HEK293 (cell line): Measurements from ENCODE around the gene NANOS3.
A peak's percentile ranks its signal among the peaks of the same experiment; 100 is the strongest.

ENCODE experiments used
- CTCF ChIA-PET: fragments of 350-600 bp; formaldehyde crosslinking; extraction: SDS; loops from one replicate; lab custom pipeline; 2021; ENCODE audit warnings: antibody characterized with exemption; lab: Yijun Ruan, JAX
- POLR2A ChIA-PET: fragments of 300-600 bp; formaldehyde crosslinking; extraction: SDS; loops from one replicate; lab custom pipeline; 2020; ENCODE audit warnings: antibody characterized with exemption, inconsistent platforms; lab: Yijun Ruan, JAX
- H3K27ac ChIP-seq: fragments of 200-500 bp; sonication (Bioruptor generic); 2 replicates; pipeline ENCODE4 v1.5.1; 2014; ENCODE audit warnings: low read depth, low read length, control low read depth, inconsistent platforms; ENCODE audit errors: extremely low read depth
- H3K36me3 ChIP-seq, 2 experiments: fragments of 200-500 bp in 1 of 2; sonication (Bioruptor generic) in 1 of 2; 1 replicate in 1 of 2; 2 replicates in 1 of 2; pipeline ENCODE4 v1.5.1; 2014 to 2017; ENCODE audit warnings: inconsistent platforms in 2 of 2, low read length in 2 of 2; ENCODE audit not compliant: control insufficient read depth in 2 of 2, insufficient read depth in 1 of 2
- H3K4me1 ChIP-seq: fragments of 200-500 bp; sonication (Bioruptor generic); 2 replicates; pipeline ENCODE4 v1.5.1; 2014; ENCODE audit warnings: mild to moderate bottlenecking, low read length, inconsistent platforms; ENCODE audit not compliant: control insufficient read depth, insufficient read depth
- H3K4me3 ChIP-seq: 2 replicates; pipeline ENCODE4 v1.5.1; 2011; ENCODE audit warnings: low read depth, mild to moderate bottlenecking, control low read depth, low read length, moderate library complexity
- H3K9me3 ChIP-seq: fragments of 200-500 bp; sonication (Bioruptor generic); 2 replicates; pipeline ENCODE4 v1.5.1; 2014; ENCODE audit warnings: low read depth, low read length, inconsistent platforms; ENCODE audit not compliant: control insufficient read depth, insufficient read depth
- EGR2 ChIP-seq: fragments of 450-650 bp; formaldehyde crosslinking; IDR thresholded peaks from 2 replicates; pipeline ENCODE4 v1.5.1; 2016; ENCODE audit warnings: low read depth, missing biosample characterization, missing genetic modification characterization
- GFI1B ChIP-seq: fragments of 450-650 bp; formaldehyde crosslinking; IDR thresholded peaks from 2 replicates; pipeline ENCODE4 v1.5.1; 2016; ENCODE audit warnings: missing biosample characterization, missing genetic modification characterization
- GLIS1 ChIP-seq: fragments of 450-650 bp; formaldehyde crosslinking; IDR thresholded peaks from 2 replicates; pipeline ENCODE4 v1.5.1; 2016; ENCODE audit warnings: missing biosample characterization, missing genetic modification characterization
- KLF10 ChIP-seq: fragments of 450-650 bp; IDR thresholded peaks from 2 replicates; pipeline ENCODE4 v1.5.1; 2018; ENCODE audit warnings: missing biosample characterization, mild to moderate bottlenecking, missing genetic modification characterization
- OSR2 ChIP-seq: fragments of 450-650 bp; formaldehyde crosslinking; IDR thresholded peaks from 2 replicates; pipeline ENCODE4 v1.5.1; 2016; ENCODE audit warnings: missing biosample characterization, missing genetic modification characterization
- SCRT2 ChIP-seq: fragments of 450-650 bp; formaldehyde crosslinking; IDR thresholded peaks from 2 replicates; pipeline ENCODE4 v1.5.1; 2016; ENCODE audit warnings: missing biosample characterization, missing genetic modification characterization
- YY2 ChIP-seq: fragments of 450-650 bp; formaldehyde crosslinking; IDR thresholded peaks from 2 replicates; pipeline ENCODE4 v1.5.1; 2016; ENCODE audit warnings: missing biosample characterization, missing genetic modification characterization
- ZBTB48 ChIP-seq: fragments of 450-650 bp; formaldehyde crosslinking; IDR thresholded peaks from 2 replicates; pipeline ENCODE4 v1.5.1; 2016; ENCODE audit warnings: missing biosample characterization, missing genetic modification characterization
- ZIC2 ChIP-seq: fragments of 450-650 bp; formaldehyde crosslinking; IDR thresholded peaks from 2 replicates; pipeline ENCODE4 v1.5.1; 2016; ENCODE audit warnings: missing biosample characterization, missing genetic modification characterization
- ZNF114 ChIP-seq: fragments of 450-650 bp; formaldehyde crosslinking; IDR thresholded peaks from 2 replicates; pipeline ENCODE4 v1.5.0; 2017; ENCODE audit warnings: missing biosample characterization, missing genetic modification characterization
- ZNF121 ChIP-seq: fragments of 450-650 bp; formaldehyde crosslinking; IDR thresholded peaks from 2 replicates; pipeline ENCODE4 v1.5.1; 2016; ENCODE audit warnings: missing biosample characterization, missing genetic modification characterization
- ZNF2 ChIP-seq: fragments of 450-650 bp; formaldehyde crosslinking; IDR thresholded peaks from 2 replicates; pipeline ENCODE4 v1.5.1; 2016; ENCODE audit warnings: missing biosample characterization, missing genetic modification characterization
- ZNF24 ChIP-seq: fragments of 450-650 bp; formaldehyde crosslinking; IDR thresholded peaks from 2 replicates; pipeline ENCODE4 v1.5.1; 2016; ENCODE audit warnings: missing biosample characterization, missing genetic modification characterization
- ZNF335 ChIP-seq: fragments of 450-650 bp; formaldehyde crosslinking; conservative IDR thresholded peaks from 2 replicates; pipeline ENCODE4 v1.5.1; 2016; ENCODE audit warnings: missing biosample characterization, missing genetic modification characterization
- ZNF514 ChIP-seq: fragments of 450-650 bp; formaldehyde crosslinking; IDR thresholded peaks from 2 replicates; pipeline ENCODE4 v1.5.1; 2016; ENCODE audit warnings: missing biosample characterization, missing genetic modification characterization
- ZNF555 ChIP-seq: fragments of 450-650 bp; formaldehyde crosslinking; conservative IDR thresholded peaks from 2 replicates; pipeline ENCODE4 v1.5.1; 2017; ENCODE audit warnings: missing biosample characterization, mild to moderate bottlenecking, missing genetic modification characterization, inconsistent platforms
- ZNF560 ChIP-seq: fragments of 450-650 bp; formaldehyde crosslinking; IDR thresholded peaks from 2 replicates; pipeline ENCODE4 v1.5.1; 2017; ENCODE audit warnings: missing biosample characterization, missing genetic modification characterization, borderline replicate concordance
- ZNF610 ChIP-seq: fragments of 450-650 bp; formaldehyde crosslinking; IDR thresholded peaks from 2 replicates; pipeline ENCODE4 v1.5.1; 2016; ENCODE audit warnings: missing biosample characterization, missing genetic modification characterization, borderline replicate concordance
- ZNF626 ChIP-seq: fragments of 450-650 bp; sonication (Bioruptor Pico); formaldehyde crosslinking; IDR thresholded peaks from 2 replicates; pipeline ENCODE4 v1.5.1; 2018; ENCODE audit warnings: missing biosample characterization, missing genetic modification characterization, inconsistent platforms
- ZNF654 ChIP-seq: fragments of 450-650 bp; formaldehyde crosslinking; IDR thresholded peaks from 2 replicates; pipeline ENCODE4 v1.5.1; 2016; ENCODE audit warnings: low read depth, missing biosample characterization, missing genetic modification characterization
- ZNF660 ChIP-seq: fragments of 450-650 bp; IDR thresholded peaks from 2 replicates; pipeline ENCODE4 v1.5.1; 2018; ENCODE audit warnings: missing biosample characterization, mild to moderate bottlenecking, missing genetic modification characterization
- ZNF747 ChIP-seq: fragments of 450-650 bp; formaldehyde crosslinking; IDR thresholded peaks from 2 replicates; pipeline ENCODE4 v1.5.1; 2016; ENCODE audit warnings: missing biosample characterization, missing genetic modification characterization
- ZNF785 ChIP-seq: fragments of 450-650 bp; formaldehyde crosslinking; IDR thresholded peaks from 2 replicates; pipeline ENCODE4 v1.5.1; 2016; ENCODE audit warnings: missing biosample characterization, missing genetic modification characterization
- ZXDB ChIP-seq: fragments of 450-650 bp; formaldehyde crosslinking; IDR thresholded peaks from 2 replicates; pipeline ENCODE4 v1.5.1; 2016; ENCODE audit warnings: missing biosample characterization, missing genetic modification characterization
- TF ChIP-seq, protein P1 (sequence below): fragments of 450-650 bp; formaldehyde crosslinking; conservative IDR thresholded peaks from 2 replicates; pipeline ENCODE4 v1.5.1; 2016; ENCODE audit warnings: low read depth, missing biosample characterization, missing genetic modification characterization
- TF ChIP-seq, protein P2 (sequence below): fragments of 450-650 bp; formaldehyde crosslinking; IDR thresholded peaks from 2 replicates; pipeline ENCODE4 v1.5.1; 2017; ENCODE audit warnings: missing biosample characterization, missing genetic modification characterization
- TF ChIP-seq, protein P3 (sequence below): fragments of 450-650 bp; formaldehyde crosslinking; IDR thresholded peaks from 2 replicates; pipeline ENCODE4 v1.5.1; 2017; ENCODE audit warnings: missing biosample characterization, missing genetic modification characterization

NANOS3 gene

DNA sequence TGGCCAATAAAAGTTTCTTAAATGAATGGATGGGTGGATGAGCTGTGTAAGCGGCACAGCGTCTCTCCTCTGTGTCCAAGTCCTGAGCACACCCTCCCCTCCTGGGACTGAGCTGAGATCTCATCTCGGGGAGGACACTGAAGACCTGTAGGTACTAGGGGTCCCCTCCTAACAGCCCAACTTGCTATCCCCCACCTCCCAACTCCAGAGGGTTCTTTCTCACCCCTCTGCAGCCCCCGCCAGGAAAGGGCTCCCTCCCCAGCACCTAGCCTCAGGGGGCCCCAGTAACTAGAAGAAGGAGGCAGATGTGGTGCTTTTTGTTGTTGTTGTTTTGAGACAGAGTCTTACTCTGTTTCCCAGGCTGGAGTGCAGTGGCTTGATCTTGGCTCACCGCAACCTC is 1.1 kb upstream of the NANOS3 start (continued):
- no peak for TF ChIP-seq OSR2 (tag by site-specific recombination)
- no peak for TF ChIP-seq SCRT2 (tag by site-specific recombination)
- TF ChIP-seq, protein P1, sequence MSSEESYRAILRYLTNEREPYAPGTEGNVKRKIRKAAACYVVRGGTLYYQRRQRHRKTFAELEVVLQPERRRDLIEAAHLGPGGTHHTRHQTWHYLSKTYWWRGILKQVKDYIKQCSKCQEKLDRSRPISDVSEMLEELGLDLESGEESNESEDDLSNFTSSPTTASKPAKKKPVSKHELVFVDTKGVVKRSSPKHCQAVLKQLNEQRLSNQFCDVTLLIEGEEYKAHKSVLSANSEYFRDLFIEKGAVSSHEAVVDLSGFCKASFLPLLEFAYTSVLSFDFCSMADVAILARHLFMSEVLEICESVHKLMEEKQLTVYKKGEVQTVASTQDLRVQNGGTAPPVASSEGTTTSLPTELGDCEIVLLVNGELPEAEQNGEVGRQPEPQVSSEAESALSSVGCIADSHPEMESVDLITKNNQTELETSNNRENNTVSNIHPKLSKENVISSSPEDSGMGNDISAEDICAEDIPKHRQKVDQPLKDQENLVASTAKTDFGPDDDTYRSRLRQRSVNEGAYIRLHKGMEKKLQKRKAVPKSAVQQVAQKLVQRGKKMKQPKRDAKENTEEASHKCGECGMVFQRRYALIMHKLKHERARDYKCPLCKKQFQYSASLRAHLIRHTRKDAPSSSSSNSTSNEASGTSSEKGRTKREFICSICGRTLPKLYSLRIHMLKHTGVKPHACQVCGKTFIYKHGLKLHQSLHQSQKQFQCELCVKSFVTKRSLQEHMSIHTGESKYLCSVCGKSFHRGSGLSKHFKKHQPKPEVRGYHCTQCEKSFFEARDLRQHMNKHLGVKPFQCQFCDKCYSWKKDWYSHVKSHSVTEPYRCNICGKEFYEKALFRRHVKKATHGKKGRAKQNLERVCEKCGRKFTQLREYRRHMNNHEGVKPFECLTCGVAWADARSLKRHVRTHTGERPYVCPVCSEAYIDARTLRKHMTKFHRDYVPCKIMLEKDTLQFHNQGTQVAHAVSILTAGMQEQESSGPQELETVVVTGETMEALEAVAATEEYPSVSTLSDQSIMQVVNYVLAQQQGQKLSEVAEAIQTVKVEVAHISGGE (tag by site-specific recombination): no peak
- TF ChIP-seq ZNF121 (tag by site-specific recombination): no peak
- no peak for TF ChIP-seq ZNF626 (tag by site-specific recombination)
- no peak for TF ChIP-seq ZNF555 (tag by site-specific recombination)

DNA sequence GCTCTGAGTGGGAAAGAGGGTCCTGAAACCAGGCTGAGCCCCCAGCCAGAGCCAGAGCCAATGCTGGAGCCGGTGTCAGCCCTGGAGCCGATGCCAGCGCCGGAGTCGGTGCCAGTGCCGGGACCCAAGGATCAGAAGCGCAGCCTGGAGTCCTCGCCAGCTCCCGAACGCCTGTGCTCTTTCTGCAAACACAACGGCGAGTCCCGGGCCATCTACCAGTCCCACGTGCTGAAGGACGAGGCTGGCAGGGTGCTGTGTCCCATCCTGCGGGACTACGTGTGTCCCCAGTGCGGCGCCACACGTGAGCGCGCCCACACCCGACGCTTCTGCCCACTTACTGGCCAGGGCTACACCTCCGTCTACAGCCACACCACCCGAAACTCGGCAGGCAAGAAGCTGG is 369 bp downstream of the NANOS3 start:
- POLR2A ChIA-PET: interaction anchor here (1.8 kb wide), 1 partner anchor 259 kb away, joined by 4 read pairs; the partner anchor contains the start of gene ASF1B
- H3K4me1 ChIP-seq: 0 out of 2 replicates have a peak, but pooled peaks cover 2% of the 10 kb centered on the region
- H3K9me3 ChIP-seq: no peaks in the 10 kb centered on the region
- CTCF ChIA-PET: interaction anchor here (0.6 to 1.1 kb wide), 4 partner anchors 14 to 511 kb away, joined by 3 to 4 read pairs (median 3); no protein-coding TSS in a partner anchor
- H3K36me3 ChIP-seq: no peaks in the 10 kb centered on the region
- no peak for TF ChIP-seq ZNF747 (tag by site-specific recombination)
- TF ChIP-seq ZXDB (tag by site-specific recombination): no peak
- TF ChIP-seq, protein P2, sequence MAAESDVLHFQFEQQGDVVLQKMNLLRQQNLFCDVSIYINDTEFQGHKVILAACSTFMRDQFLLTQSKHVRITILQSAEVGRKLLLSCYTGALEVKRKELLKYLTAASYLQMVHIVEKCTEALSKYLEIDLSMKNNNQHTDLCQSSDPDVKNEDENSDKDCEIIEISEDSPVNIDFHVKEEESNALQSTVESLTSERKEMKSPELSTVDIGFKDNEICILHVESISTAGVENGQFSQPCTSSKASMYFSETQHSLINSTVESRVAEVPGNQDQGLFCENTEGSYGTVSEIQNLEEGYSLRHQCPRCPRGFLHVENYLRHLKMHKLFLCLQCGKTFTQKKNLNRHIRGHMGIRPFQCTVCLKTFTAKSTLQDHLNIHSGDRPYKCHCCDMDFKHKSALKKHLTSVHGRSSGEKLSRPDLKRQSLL: peak; percentile 73
- TF ChIP-seq ZNF2 (tag by site-specific recombination): no peak
- TF ChIP-seq, protein P3, sequence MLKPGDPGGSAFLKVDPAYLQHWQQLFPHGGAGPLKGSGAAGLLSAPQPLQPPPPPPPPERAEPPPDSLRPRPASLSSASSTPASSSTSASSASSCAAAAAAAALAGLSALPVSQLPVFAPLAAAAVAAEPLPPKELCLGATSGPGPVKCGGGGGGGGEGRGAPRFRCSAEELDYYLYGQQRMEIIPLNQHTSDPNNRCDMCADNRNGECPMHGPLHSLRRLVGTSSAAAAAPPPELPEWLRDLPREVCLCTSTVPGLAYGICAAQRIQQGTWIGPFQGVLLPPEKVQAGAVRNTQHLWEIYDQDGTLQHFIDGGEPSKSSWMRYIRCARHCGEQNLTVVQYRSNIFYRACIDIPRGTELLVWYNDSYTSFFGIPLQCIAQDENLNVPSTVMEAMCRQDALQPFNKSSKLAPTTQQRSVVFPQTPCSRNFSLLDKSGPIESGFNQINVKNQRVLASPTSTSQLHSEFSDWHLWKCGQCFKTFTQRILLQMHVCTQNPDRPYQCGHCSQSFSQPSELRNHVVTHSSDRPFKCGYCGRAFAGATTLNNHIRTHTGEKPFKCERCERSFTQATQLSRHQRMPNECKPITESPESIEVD: no peak
- no peak for TF ChIP-seq ZNF114 (tag by site-specific recombination)
- TF ChIP-seq KLF10 (tag by site-specific recombination): no peak
- no peak for TF ChIP-seq ZNF514 (tag by site-specific recombination)
- no peak overlapping the region for H3K4me3 ChIP-seq
- no peak overlapping the region for H3K27ac ChIP-seq

DNA sequence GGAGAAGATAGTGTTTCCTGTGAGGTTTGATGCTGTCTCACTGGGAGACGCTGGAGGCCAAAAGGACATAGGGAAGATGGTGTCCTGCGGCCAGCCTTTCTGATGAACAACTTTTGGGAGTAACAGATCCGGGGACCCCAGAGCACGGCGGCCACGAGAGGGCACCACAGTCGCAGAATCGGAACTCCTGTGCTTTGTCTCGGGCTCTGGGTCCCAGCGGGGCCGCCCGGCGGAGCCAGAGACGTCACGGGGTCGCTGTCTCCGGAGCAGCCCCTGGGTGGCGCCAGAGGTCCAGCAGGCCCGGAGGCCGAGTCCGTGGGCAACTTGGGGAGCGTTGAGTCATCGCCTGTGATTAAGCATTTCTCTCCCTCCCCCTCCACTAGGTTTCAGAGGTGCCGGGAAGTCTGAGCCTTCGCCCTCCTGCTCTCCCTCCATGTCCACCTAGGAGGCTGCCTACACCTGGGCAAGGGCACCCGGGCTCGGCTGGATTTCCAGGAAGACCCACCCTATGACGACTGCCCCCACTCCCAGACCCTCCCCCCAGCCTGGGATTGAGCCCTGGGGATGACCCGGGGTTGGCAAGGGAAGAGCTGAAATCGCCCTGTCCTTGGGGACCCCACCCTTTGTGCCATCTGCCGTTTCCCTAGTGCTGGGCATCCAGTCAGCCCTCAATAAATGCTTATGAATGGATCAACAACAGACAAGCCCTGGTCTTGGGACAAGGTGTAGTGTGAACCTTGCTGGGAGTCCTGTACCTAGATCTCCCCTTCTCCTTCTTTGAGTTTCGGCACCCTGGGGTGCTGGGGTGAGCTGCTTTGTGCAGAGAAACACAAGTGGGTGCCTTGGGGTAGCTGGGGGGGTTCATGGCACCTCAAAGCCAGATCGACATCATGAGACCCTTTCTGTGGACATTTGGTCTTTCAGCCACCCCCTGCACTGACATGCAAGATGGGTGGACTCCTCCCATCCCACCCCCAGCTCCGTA is 3.4 kb downstream of the NANOS3 start:
- H3K27ac ChIP-seq: peak overlapping the region; percentile 13; the same call in 1 of the 2 replicates
- H3K4me3 ChIP-seq: peak overlapping the region; percentile 32
- H3K9me3 ChIP-seq: no peaks in the 10 kb centered on the region
- POLR2A ChIA-PET: interaction anchor here (0.7 to 1.1 kb wide), 4 partner anchors 22 to 257 kb away, joined by 3 to 4 read pairs (median 4); partner anchors contain the start of gene MISP3
- H3K4me1 ChIP-seq: 0 out of 2 replicates have a peak, but pooled peaks cover 2% of the 10 kb centered on the region
- no peaks in the 10 kb centered on the region for H3K36me3 ChIP-seq
- CTCF ChIA-PET: interaction anchor here (0.5 to 4.2 kb wide), 39 partner anchors 9 to 1428 kb away, joined by 3 to 54 read pairs (median 5); partner anchors contain the start of genes DCAF15, IL27RA and MISP3
- TF ChIP-seq ZNF560 (tag by site-specific recombination) (no peak), ZIC2 (tag by site-specific recombination) (peak; percentile 69), ZXDB (tag by site-specific recombination) (peak; percentile 77), ZBTB48 (tag by site-specific recombination) (peak; percentile 59; the same call in 1 of the 2 replicates), ZNF335 (peak; percentile 49), EGR2 (tag by site-specific recombination) (peak; percentile 56; the same call in 1 of the 2 replicates), YY2 (tag by site-specific recombination) (0 out of 2 replicates have a peak, but pooled peaks have one; percentile 16), ZNF610 (peak; percentile 58; the same call in 1 of the 2 replicates), ZNF654 (tag by site-specific recombination) (peak; percentile 99), ZNF660 (peak; percentile 96), ZNF785 (tag by site-specific recombination) (no peak), GFI1B (tag by site-specific recombination) (no peak), ZNF24 (peak; percentile 86), GLIS1 (peak; percentile 80)
